Hematopoietic multipotent progenitor cell treated with erythropoietin and hydrocortisone succinate and interleukin-3 and kit ligand, for 8 days (in vitro differentiated cells): ENCODE measurements around the gene IDH2.
"Not testable (repeated sequence)": the region's sequence is repeated elsewhere in the genome, so short reads cannot be mapped to it uniquely, and the experiment has no call there.

ENCODE experiments used
- DNase-seq: peaks from one replicate; pipeline ENCODE4 v3.0.0-alpha.2; 2015

The IDH2 gene

DNA sequence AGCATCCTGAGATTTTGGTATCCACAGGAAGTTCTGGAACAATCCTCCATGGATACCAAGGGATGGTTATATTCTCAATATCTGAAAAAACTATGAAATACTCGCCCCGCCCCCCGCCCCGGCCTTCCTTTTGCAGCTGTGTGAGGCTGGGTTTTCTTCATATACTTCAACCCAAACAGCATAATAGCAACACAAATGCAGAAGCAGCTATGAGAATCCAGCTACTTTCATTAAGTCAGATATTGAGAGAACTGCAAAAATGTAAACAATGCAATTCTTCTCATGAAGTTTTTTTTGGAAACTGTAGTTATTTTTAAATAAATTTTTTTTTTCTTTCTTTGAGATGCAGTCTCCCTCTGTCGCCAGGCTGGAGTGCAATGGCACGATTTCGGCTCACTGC, 10.9 kb upstream of the IDH2 start:
- DNase-seq = no peak

DNA sequence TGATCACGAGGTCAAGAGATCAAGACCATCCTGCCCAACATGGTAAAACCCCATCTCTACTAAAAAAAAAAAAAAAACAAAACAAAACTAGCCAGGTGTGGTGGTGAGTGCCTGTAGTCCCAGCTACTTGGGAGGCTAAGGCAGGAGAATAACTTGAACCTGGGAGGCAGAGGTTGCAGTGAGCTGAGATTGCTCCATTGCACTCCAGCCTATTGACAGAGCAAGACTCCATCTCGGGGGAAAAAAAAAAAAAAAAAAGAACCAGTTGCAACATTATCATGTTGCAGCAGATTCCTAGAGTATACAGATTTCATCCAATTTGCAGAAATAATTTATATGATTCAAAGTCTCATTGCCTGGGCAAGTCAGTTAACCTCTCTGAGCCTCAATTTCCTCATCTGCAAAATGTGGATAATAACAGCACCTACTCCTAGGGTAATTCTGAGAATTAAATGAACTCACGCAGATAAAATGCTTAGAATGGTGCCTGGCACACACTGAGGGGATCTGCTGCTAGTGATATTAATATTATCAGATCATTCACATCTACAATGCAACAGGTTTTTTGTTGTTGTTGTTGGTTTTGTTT, 7.0 kb upstream of the IDH2 start:
- DNase-seq = peak; percentile 94

DNA sequence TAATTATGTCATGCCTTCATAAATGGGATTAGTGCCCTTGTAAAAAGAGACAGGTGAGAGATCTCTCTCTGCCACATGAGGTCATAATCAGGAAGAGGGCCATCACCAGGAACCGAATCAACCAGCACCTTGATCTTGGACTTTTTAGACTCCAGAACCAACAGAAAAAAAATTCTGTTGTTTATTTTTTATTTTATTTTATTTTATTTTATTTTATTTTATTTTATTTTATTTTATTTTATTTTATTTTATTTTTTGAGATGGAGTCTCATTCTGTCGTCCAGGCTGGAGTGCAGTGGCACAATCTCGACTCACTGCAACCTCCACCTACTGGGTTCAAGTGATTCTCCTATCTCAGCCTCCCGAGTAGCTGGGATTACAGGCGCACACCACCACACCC, 5.8 kb upstream of the IDH2 start:
- DNase-seq = not testable (repeated sequence)

DNA sequence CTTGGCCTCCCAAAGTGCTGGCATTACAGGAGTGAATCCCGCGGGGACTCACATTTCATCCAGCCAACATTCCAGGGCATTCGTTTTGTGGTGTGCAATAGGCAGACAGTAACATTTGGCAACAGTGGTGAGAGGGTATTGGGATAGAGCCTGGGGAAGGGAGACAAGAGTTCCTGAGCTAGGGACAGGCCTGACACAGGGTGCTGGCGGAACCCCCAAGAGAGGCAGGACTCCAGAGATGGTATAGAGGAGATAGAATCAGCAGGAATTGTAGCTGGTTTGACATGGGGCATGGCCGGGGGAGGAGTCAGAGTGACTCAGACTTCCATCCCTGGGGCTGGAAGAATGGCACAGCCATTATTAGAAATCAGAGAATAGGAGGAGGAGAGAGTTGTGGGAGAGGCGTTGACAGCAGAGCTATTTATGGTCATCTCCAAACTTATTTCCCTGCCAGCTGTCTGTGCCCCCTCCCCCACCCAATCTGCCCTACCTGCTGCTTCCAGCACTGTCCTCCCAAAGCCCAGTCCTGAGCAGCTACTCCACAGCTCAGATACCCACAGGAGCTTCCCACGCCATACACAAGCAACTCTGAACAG, 4.4 kb upstream of the IDH2 start:
- no peak for DNase-seq

DNA sequence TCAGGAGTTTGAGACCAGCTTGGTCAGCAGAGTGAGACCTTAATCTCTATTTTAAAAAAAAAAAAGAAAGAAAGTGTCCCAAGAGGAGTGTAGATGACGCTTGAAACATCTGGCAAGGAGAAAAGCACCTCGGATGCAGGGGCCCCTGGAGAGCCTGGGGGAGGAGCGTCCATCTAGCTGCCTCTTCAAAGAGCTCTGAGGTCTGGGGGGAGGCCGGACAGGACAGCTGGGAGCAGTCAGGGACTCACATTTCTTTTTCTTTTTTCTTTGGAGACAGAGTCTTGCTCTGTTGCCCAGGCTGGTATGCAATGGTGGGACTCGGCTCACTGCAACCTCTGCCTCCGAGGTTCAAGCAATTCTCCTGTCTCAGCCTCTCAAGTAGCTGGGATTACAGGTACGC, 3.3 kb upstream of the IDH2 start:
- no peak for DNase-seq

DNA sequence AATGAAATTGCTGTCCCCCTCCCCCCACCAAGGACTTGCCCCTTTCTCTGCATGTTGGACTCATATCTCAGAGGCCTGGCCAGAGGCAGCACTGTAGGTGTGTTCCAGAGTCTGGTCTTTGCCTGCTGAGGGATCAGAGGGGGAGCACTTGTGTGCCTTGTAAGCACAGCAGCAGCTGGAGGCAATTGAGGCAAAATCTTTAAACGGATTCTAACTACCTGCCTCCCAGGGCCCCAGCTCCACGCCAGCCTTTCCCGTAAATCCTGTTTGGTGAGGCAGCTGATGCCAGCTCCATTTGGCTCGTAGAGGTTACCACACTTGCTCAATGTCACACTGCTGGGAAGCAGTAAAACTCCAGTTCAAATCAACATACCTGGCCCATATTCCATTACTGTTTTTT, 2.3 kb upstream of the IDH2 start:
- no peak for DNase-seq

DNA sequence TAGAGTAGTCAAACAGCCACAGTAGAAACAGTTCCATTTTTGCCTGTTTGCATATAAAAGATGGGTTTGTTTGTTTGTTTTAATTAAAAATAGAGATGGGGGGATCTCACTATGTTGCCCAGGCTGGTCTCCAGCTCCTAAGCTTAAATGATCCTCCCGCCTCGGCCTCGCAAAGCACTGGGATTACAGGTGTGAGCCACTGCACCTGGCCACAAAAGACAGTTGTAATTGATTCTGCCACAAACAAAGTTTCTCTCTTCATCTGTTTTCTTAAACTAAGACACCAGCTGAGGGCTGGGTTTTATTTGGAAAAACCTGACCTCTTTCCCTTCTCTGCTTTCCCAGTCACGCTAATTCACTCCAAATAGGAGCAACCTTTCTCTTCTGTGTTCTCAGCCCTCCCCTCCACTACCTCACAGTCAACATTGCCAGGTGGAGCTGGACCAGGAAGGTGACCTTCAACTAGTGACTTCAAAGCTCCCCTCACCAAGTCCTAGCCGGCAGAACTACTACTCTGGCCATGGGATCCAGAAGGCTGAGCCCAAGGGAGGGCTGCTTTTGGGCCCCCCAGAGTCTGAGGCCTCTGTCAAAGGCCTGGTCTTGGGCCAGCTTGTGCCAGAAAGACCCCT, 1.5 kb upstream of the IDH2 start:
- DNase-seq = no peak

DNA sequence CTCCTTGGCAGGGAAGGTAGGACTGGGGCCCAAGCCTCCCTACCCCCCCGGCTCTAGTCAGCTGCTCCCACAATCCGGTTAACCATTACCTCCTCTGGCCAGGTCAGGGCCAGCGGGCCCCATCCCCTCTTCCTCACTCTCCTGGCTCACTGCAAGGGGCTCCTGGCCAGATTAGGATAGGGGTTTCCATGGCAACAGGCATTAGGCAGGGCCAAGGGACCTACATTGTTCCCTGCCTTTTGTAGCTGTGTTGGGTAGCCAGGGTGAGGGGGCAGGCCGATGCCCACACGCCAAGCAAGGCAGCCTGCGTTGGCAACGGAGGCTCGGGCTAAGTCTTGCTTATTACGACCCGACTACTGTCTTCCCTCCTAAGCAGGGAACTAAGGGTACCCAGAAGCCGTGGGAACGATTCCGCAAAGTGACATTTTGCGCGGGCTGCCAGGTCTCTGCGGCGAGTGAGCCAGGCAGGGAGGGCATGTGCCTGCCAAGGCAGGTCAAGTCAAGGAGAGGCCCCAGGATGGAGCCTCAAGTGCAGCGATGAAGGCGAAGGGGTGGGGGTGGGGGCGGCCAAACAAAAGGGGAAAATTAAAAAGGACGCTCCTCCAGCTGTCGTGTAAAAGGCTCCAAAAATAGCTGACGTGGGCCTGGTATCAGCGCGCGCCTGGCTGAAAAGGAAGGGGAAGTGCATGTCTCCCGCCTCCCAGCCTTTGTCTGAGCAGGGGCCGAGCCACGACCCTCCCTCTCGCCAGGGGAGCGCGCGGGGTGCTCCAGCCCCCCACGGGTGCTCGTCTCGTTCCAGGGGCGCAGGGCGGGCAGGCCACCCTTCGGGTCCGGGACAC, 919 bp downstream of the IDH2 start:
- DNase-seq = peak; percentile 46

DNA sequence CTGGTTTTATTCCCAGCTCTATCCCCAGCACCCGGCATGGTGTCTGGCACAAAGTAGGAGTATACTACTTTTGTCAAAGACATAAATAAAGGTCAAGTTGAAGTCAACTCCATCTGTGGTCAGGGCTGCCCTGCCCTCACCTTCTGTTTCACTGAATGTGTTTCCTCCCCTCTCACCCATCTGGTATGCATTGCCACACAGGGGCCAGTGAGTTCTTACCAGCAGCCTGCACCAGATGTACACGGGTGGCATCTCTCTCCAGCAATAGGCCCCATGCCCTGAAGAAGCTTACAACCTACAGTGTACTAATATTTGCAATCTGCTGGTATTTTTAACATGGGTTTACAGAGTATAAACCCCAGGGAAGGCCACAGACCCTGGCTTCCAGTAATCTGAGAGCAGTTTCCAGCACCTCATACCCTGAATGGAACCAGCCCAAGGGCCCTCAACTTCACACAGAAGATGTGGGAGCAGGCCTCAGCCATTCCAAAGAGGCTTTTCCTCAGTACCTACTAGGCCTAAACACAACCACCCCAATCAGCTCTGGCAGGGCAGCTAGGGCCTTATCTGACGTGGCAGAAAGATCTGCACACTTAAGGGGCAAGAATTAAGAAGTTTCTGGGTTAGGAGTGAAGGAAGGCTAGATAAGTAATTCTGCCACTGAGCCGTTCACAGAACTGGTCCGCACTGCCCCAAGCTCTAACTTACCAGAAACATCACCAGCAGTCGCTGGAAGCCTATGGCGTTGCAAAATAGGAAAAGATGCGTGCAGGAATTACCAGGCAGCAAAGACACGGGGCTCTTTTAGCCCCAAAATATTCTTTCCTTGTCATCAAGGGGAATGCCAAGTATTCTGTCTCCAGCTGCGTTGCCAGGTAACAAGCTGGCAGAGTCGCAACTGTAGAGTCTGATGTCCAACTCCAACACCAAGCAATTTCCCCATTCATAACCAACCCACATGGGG, 2.1 kb downstream of the IDH2 start:
- peak; percentile 95 for DNase-seq

DNA sequence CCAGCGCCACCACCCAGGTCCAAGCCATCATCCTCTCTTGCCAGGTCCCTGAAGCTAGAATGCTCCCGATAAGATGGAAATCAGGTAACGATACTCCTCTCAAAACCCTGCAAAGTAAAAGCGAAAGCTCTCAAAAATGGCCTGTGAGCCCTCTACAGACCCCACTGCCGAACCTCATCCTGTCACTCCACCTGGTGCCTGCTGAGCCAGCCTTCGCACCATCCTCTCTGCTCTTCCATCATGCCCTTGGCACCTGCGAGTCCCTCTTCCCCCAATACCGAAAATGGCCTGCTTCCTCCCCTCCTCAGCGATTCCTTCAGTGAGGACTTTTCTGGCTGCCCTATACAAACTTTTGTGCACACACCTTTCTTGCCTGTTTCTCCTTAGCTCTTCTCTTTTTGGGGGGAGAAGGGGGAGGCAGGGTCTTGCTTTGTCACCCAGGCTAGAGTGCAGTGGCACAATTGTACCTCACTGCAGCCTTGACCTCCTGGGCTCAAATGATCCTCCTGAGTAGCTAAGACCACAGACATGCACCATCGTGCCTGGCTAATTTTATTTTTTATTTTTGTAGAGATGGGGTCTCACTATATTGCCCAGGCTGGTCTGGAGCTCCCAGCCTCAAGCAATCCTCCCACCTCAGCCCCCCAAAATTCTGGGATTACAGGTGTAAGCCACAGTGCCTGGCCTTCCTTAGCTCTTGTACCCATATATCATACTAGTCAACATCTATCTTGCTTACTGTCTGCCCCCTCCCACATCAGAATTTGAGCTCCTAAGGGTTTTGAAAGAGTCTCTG, 3.0 kb downstream of the IDH2 start:
- no peak for DNase-seq

DNA sequence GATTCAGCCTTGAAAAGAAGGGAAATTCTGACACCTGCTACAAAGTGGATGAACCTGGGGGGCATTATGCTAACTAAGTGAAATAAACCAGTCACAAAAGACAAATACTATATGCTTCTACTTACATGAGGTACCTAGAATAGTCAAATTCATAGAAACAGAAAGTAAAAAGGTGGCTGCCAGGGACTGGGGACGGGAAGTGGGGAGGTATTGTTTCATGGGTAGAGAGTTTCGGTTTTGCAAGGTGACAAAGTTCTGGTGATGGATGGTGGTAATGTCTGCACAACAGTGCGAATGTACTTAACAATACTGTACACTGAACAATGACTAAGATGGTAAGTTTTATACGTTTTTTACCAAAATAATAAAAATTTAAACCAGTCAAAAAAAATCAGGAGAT, 4.8 kb downstream of the IDH2 start:
- peak; percentile 23 for DNase-seq

DNA sequence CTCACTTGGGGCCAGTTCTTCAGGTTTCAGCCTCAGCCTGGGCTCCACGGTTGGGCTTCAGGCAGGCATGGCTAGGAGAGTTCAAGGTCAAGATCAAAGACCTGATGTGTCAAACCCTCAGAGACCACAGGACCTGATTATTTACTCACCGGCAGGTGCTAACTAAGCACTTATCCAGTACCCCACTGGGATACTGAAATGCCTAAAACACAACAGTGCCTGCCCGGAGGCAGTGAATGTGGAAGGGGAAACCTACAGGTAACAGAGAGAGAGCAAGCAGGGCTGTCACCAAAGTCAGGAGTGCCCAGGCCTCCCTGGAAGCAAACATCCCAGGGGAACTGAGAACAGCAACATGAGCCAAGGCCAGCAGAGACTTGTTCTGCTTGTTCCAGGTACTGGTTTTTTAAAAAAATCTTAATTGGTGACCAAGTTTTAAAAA, 6.7 kb downstream of the IDH2 start:
- DNase-seq = no peak

DNA sequence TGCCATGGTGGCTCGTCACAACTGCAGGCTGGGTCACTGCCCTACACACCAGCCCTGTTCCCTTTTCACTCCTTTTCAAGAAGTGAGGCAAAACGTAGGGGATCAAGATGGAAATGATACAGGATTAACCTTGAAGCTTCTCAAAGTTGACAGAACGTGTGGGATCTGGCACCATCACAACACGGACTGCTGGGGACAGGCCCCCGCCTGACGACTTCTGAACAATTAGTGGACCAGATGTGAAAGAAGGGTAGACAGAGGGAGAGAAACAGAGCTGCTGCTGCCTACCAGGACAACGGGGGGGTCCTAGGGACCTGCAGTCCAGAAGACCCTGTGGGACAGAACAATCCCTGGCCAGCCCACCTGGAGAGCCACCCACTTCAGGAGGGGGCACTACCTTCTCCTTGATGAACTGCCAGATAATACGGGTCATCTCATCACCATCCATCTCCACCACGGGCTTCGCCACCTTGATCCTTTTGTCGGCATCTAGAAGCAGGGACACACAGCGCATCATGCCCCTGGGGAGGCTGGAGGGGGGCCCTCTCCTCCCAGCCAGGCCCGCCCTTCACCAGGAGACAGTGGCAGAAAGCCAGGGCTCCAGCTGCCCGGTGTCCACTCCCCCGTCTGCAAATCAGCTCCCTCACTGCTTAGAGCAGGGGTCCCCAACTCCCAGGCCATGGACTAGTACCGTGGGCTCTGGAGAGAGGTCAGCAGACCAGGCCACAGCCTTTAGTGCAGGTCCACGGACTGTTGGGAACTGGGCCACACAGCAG, 10.9 kb downstream of the IDH2 start:
- DNase-seq = no peak

DNA sequence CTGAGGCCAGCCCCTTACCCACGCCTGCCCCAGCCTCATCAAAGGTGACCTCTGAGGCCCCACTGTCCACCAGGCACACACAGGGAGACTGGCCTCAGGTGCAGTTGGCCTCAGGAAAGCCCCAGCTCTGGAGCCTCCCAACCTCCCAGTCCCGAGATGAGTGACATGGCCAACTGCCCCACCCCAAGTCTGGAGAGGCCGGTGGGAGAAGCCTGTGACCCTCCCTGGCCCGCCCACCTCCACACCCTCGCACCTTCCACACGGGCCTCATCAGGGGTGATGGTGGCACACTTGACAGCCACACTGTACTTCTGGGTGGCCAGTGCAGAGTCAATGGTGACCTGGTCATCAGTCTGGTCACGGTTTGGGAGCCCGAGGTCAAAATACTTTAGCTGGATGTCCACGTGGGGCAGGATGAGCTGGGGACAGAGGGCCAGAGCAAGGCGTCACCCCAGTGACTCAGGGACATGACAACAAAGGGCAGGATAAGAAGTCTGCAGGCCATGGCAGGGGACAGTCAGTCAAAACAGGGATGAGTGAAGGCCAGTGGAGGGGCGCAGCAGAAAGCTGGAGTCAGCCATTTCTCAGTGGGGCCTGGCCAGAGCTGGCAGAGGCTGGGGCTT, 11.9 kb downstream of the IDH2 start:
- DNase-seq = no peak

DNA sequence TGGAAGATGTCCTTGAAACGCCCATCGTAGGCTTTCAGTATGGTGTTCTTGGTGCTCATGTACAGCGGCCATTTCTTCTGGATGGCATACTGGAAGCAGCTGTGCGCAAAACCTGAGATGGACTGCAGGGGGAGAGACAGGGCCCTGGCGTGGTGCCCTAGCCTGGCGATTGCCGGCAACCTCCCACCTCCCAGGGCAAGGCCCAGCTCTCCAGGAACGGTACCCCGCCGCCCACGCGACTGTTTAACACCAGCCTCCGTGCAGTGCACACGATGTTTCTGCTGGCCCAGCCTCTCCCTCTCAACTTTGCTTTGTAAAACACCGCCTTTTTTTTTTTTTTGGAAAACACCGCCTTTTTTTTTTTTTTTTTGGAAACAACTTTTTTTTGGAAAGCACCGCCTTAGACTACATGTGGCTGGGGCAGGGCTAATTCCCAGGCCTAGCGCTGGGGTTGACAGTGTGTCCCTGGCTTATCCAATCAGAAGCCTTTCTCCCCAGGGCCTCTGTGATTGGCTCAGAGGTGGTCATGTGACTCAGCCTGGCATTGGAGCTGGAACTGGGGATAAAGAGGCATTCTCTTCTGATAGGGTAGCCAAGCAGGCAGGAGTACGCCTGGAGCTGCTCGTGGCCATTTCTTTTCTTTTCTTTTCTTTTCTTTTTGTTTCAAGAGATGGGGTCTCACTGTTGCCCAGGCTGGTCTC, 14.7 kb downstream of the IDH2 start:
- DNase-seq = peak; percentile 71

DNA sequence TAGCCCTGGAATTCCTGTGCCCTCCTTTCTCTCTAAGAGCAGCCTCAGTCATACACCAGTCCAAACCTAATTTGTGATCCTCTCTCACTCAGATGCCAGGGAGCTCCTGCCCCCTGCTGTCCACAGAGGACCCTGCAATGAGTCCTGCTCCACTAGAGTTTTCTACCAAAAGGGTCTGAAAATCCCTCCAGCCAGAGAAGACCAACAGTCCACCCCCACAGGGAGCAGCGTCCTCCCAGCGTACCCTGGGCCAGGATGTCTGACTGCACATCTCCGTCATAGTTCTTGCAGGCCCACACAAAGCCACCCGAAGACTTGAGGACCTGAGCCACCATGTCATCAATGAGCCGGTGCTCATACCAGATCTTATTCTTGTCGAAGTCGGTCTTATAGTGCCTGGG, 15.4 kb downstream of the IDH2 start:
- DNase-seq = peak; percentile 74

DNA sequence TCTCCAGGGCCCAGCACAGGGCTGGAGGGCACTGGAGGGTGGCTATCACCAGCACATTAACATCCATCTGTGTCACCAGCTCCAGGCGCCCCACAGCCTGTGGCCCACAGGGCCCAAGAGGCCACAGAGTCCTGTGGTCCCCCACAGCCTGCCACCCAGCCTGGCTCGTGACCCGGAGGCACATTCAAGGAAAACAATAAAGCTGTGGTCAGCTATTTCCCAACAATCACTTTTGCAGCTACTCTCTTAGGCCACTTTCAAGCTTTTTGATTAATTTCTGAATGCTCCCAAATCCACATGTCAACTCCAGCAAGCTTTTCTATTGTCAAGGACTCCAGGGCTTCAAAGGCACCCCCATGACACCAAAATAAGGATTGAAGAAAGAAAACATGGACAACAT, 16.7 kb downstream of the IDH2 start:
- DNase-seq = no peak

DNA sequence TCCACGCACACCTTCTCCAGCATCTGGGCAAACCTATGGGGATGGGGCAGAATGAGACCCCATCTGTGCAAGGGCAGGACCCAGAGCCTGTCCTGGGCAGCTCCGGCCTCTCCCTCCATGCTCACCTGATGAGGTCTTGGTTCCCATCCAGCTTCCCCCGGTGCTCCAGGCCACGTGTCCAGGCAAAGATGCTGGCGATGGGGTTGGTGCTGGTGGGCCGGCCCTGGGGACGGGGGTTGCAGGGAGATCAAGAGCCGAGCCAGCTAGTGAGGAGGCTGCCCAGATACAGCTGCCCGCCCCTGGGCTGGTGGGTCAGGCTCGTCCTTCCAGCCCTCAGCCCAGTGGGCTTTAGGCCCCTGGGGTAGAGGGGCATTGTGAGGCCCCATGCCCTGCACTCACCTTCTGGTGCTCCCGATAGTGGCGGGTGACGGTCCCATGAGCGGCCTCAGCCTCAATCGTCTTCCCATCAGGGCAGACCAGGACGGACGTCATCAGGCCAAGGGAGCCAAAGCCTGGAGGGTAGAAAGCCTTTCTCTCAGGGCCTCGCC, 17.3 kb downstream of the IDH2 start:
- no peak for DNase-seq

DNA sequence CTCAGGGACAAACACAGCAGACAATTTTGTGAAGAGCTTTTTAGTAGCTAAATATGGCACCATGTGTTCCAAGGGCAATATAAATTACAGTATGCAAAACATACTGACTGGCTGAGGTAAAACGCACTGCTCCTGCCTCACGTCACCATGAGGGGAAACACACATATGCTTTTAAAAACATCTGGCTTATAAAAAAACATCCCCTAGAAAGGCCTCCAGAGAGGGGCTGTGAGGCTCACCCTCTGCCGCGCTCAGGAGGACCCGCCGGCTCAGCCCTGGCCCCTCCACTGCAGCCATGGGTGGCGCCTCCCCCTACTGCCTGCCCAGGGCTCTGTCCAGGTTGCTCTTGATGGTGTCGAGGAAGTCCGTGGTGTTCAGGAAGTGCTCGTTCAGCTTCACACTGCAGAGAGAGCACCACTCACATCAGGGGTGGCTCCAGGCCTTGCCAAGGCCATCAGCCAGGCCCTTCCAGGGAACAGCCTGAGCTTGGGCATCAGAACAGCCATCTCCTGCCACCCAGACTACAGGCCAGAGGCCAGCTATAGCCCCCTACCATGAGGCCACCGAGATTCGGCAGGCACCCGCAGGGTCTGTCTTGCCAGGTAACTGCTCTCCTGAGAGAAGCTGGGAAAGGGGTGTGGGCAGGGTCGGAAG, 18.2 kb downstream of the IDH2 start:
- no peak for DNase-seq
